Camera-type eye (tissue), 1 donor: Measurements from ENCODE around the gene TMEM143. TPM values are rescaled to one million over a fixed set of nuclear protein-coding genes. Genes with fewer than 3 reads are reported as not detected.

Experiments used
- total RNA-seq: library from RNA; depleted of rRNA; stranded (reverse); fragments of >200 nt; gene quantifications from one replicate; pipeline ENCODE4 v1.2.3, GENCODE V29; 2014

TMEM143 gene
- total RNA-seq: 2.8 TPM

GRCh38 chr19:48363810-48364597 lies at the start of gene TMEM143, which contains the start of gene SYNGR4:
Gene TMEM143, minus strand, starts transcription at chr19:48363940. Its CDS starts 20 bp downstream, at chr19:48363920.
Gene SYNGR4, plus strand, starts transcription at chr19:48364367. Its CDS starts 1,476 bp downstream, at chr19:48365843.

GRCh38 chr19:48393559-48394330 lies 30.0 kb upstream of the TMEM143 start, which contains the start of gene GRIN2D:
Gene GRIN2D, plus strand, starts transcription at chr19:48393668. Its CDS starts 4,725 bp downstream, at chr19:48398393.

GRCh38 chr19:48391100-48392005 lies 27.6 kb upstream of the TMEM143 start, which contains the start of gene KDELR1:
Gene KDELR1, minus strand, starts transcription at chr19:48391551. Its CDS starts 193 bp downstream, at chr19:48391358.

DNA sequence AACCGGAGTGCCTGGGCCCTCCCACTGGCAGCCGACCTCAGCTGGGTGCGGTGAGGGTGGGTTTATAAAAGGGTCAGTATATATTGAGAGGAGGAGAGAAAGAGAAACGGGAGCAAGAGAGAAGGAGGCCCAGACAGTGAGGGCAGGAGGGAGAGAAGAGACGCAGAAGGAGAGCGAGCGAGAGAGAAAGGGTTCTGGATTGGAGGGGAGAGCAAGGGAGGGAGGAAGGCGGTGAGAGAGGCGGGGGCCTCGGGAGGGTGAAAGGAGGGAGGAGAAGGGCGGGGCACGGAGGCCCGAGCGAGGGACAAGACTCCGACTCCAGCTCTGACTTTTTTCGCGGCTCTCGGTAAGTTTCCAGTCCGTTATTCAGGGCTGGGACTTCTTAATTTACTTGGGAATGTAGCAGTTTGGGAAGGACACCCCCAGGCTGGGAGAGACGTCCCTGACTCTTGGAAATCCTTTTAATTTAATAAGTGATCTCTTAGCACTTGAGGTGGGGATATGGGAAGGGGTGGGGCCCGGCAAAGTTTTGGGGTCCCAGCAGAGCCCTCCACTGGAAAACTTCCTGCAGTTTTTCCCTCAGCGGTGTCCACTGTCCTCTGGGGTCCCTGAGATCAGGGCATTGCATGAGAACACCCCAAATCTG lies 38.4 kb downstream of the TMEM143 start, which contains the start of gene EMP3:
TSS of gene EMP3 (plus strand) at position 288 of the 646 bp plus-strand sequence. CDS start 1,293 bp downstream, outside the sequence.

Other genes starting within 250 kb of the TMEM143 start
- gene LIG1, start 193.6 kb downstream of the TMEM143 start, total RNA-seq: 44.2 TPM
- gene ZSWIM9, start 193.3 kb downstream of the TMEM143 start, total RNA-seq: 6.2 TPM
- gene CARD8, start 108.0 kb downstream of the TMEM143 start, total RNA-seq: 78.3 TPM
- 5.1 TPM for gene ZNF114, start 93.9 kb downstream of the TMEM143 start, total RNA-seq
- gene EMP3, start 38.4 kb downstream of the TMEM143 start, total RNA-seq: 17.3 TPM
- not detected for gene SYNGR4, start 427 bp upstream of the TMEM143 start, total RNA-seq
- 72.3 TPM for gene KDELR1, start 27.6 kb upstream of the TMEM143 start, total RNA-seq
- gene GRIN2D, start 29.7 kb upstream of the TMEM143 start, total RNA-seq: 4.3 TPM
- 26.2 TPM for gene GRWD1, start 82.0 kb upstream of the TMEM143 start, total RNA-seq
- gene KCNJ14, start 91.6 kb upstream of the TMEM143 start, total RNA-seq: 1.6 TPM
- 72.9 TPM for gene CYTH2, start 105.4 kb upstream of the TMEM143 start, total RNA-seq
- gene LMTK3, start 147.9 kb upstream of the TMEM143 start, total RNA-seq: 6.1 TPM
- 1.1 TPM for gene SULT2B1, start 188.2 kb upstream of the TMEM143 start, total RNA-seq
- gene SPACA4, start 242.8 kb upstream of the TMEM143 start, total RNA-seq: not detected